Activated CD8-positive, alpha-beta memory T cell treated with anti-CD3 and anti-CD28 coated beads for 1 hour (primary cell): Measurements from ENCODE around the gene SLC24A3.

Experiments
- DNase-seq, 2 donors: peaks; one replicate each; pipeline ENCODE4 v3.0.0-alpha.2; 2020; ENCODE audit warnings: low read depth in 1 of 2; ENCODE audit errors: extremely low read depth in 1 of 2

Gene SLC24A3

DNA sequence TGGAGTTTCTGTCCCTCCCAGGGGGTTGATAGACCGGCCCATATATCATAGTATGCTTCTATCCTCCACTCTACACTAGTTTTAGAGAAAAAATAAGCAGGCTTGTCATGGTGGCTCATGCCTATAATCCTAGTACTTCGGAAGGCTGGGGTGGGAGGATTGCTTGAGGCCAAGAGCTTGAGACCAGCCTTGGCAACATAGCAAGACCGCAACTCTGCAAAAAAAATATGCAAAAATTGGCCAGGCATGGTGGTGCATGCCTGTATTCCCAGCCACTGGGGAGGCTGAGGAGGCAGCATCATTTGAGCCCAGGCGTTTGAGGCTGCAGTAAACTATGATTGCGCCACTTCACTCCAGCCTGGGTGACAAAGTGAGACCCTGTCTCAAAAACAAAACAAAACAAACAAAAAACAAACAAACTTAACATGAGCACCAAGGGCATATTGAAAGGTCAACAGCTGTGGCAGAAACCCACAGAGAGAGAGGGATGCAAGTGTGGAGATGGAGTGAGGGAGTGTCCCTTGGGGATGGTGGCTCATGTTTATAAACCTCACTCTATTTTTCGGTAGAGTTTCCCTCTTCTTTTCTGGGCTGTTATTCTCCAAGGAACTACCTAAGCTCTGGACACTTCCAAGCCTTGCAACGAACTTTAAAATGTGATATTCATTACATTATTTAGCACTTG, 24.1 kb downstream of the SLC24A3 start:
- no peak for DNase-seq

DNA sequence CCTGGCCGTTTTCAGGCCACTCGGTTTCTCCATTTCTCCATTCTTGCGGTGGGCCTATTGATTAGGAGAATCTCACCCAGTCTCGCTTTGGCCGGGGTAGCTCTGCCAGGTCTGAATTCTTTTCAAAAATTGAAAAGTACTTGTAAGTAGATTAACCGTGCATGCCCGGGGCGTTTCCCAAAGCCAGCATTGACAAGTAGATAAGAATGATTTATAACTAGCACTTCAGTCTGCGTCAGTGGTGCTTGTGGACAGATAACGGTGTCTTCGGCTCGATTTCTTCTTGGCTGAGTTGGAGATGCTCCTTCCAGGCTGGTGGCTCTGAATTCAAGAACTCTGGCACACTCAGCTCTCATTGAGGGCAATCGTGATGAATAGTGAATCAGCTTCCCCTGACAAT, 29.0 kb downstream of the SLC24A3 start:
- no peak for DNase-seq

DNA sequence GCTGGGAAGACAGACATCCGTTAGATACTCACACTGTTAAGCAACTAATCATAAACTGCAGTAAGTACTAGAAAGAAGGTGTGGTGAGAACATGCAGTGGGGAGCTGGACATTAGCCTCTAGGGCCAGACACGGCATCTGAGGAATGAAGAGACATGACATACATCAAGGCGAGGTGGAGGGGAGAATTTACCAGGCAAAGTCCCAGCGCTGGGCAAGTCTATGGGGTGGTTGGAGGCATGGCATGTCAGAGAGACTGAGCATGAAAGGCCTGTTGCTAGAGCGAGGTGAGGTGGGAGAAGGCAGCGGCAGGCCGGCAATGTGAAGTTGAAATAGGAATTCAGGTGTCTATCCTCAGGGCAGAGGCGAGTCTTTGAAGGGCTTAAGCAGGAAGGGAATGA, 31.8 kb downstream of the SLC24A3 start:
- no peak for DNase-seq

DNA sequence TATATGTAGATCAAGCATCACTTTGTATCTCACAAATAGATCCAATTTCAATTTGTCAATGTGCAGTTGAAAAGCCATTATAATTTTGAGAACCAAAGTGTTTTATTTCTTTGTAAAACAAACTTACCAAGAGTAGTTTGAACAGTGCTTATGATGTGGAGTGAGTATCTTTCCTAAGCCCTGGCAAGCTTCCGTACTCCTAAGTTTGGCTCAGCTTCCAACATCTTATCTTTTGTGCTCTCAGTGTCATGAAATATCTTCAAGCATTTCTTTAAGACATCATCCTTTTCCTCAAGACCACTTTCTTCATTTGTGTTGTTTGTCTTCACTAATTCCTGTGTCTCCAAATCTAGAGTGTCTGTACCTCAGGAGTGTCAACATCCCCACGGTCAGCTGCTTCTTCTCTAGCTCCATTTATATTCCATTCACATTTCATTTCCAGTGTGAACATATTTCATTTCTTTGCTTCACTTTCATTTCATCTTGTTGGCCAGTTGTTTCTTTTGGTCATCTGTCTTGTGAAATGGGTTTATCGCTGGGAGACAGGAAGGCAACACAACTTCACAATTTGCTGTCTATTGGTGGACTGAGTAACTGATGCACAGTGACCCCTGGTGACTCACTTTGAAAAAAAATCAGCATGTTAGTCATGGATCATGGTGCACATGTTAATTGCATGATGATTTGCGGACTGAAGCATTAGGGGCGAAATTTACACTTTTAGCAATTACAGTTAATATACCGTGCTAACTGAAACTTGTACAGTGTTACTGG, 36.9 kb downstream of the SLC24A3 start:
- no peak for DNase-seq

DNA sequence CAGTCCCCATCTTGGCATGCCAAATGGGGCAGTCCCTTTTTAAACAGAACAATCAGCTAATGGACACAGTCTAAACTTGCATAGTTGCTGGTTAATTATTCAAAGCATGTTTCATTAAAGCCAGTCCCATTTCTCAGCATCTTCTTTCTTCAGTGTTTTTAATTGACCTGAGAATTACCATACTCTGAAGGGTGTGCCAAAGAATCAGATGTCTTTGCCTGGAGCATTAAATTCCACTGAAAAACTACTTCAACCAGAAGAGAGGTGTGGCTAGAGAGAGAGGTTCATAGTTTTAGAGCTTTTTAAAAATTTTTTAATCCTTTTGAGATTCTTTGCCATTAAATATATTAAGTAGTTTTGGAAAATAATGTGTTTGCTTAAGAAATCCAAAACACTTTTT, 37.9 kb downstream of the SLC24A3 start:
- no peak for DNase-seq

DNA sequence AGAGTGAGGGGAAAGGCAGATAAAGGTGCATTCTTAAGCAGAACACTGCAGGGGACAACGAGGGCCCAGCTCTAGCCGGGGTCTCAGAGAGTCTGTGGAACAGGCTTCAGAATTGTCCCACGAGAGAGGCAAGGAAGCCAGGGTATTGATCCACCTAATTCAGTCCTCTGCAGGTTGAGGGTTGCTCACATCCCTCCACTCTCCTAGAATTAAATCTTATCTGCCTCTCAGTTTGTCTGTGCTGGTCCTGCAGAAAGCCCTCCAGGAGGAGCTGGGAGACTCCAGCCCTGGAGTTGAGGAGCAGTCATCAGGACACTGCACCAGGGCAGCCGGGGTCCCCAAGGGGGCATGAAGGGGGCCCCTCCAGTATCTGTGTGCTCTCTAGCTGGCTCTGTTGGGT, 39.1 kb downstream of the SLC24A3 start:
- no peak for DNase-seq

DNA sequence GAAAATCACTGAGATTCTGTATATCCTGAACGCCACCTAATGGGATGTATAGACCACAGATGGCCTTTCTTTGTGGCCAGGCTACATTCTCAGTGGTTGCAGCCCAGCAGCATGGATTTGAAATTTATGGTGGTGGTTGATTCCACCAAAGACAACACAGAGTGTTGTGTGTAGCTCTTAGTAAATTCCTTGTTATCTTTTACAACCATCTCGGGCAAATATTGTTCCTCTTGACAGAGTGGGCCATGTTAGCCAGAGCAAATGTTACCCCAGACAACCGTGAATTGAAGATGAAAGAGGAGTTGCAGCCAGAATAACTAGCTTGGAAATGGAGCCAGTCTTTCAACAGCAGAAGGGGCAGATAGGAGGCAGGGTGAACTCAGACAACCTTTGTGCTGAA, 39.5 kb downstream of the SLC24A3 start:
- DNase-seq, result no peak

DNA sequence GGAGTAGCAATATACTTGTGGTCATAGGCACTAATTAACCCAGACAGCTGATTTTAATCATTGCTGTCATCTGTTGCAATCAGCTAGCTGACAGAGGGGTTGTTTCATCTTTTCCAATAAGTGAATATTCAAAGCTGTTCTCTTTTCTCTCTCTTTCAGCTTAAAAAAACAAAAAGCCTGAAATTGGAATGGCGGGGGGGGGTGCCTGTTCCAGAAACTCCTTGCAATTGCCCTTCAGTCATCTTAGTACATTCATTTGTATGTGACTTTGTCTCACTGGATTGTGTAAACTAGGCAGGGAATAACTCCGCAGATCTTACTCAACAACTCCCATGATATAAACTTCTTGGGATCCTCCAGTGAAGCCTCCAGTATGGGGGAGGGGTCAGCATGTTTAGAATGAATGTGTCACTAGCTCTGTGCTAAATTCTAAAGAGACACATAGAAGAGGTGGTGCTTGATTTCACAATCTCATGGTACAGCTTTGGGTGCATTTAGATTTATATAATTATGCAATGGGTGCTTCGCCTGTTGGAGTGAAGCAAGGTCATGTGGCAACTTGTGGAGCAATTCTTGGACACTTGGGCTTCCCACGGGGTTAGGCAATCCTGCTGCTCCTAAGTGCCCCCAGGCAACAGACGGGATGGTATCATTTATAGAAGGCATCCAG, 40.1 kb downstream of the SLC24A3 start:
- DNase-seq, result no peak

DNA sequence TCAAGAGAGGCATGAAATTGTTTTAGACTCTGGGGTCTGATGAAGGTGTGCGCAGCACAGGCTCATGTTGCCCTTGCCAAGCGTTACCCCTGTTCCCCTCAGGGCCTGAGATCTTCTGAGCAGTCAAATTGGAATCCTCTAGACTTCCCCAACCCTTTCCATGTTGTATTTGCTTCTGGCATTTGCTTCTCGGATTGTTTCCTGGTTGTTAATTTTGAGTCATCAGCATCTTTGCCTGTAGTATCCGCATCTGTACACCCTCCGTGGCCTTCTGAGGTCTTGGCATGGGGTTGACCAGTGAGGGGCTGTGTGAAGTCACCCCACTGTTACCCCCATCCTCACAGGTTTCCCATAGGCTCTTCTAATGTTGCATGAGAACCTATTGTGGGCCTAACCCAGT, 40.9 kb downstream of the SLC24A3 start:
- DNase-seq, result no peak

DNA sequence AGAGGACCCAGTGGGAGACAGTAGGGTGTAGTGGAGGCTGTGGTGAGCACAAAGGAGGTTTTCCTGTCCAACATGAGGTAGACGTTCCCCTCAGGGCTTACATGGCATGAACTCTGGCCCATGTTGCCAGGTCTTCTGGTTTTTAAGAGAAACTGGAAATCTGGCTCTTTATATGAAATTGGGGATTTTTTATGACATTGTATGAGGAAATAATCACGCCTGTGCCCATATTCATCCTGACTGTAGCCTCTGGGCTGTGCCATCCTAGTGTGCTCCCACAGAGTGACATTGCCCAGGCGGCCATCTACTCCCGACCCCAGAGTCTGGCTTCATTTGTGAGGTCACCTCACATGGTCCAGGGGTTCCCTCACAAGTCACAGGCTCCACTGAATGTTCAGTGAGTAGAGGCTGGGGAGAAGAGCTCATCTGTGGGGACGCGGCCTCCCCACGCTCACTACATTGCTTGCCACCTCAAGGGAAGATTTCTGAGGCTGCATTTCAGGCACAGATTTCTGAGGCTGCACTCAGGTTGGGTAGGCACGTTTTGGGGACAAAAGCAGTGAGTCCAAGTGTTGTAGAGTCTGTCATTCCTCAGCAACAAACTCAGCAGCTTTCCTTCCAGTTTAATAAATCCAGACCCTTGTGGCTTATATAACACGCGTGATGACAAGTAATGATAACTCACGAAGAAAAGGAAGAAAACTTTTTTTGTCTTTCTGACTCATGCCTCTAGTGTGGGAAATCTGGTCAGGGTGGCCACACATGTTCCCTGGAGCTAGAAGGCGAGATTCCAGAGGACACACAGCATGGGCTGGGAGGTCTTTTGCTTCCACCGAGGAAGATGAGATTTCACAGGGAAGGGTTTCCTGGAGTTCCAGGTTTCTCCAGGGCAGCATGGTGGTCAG, 41.7 kb downstream of the SLC24A3 start:
- no peak for DNase-seq

DNA sequence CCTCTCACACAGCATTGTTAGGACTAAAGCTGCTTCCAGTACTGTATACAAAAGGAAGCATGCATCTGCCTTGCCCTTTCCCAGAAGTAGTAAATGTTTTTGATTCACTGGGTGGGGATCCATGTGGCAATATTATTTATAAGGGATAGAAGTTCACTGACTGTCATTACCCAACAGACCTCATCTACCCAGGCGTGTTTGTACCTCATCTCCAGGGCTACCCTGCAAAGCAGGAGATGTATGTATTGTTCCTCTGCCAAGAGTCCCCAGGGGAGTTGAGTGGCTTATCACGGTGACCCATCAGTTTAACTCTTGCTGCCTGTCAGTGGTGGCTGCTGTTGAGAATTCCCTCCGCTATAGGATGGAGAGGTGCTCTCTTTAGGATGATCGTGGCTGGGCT, 42.5 kb downstream of the SLC24A3 start:
- no peak for DNase-seq

DNA sequence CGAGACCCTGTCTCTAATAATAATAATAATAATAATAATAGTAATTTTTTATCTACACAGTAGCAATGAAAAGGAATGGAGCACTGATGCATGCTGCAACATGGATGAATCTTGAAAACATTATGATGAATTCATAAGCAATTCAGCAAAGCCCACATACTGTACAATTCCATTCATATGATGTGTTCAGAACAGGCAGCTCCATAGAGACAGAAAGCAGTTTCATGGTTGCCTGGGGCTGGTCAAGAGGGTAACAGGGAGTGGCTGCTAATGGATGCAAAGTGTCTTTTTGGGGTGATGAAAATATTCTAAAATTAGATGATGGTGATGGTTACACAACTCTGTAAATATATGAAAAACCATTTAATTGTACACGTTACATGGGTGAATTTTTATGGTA, 43.6 kb downstream of the SLC24A3 start:
- no peak for DNase-seq

DNA sequence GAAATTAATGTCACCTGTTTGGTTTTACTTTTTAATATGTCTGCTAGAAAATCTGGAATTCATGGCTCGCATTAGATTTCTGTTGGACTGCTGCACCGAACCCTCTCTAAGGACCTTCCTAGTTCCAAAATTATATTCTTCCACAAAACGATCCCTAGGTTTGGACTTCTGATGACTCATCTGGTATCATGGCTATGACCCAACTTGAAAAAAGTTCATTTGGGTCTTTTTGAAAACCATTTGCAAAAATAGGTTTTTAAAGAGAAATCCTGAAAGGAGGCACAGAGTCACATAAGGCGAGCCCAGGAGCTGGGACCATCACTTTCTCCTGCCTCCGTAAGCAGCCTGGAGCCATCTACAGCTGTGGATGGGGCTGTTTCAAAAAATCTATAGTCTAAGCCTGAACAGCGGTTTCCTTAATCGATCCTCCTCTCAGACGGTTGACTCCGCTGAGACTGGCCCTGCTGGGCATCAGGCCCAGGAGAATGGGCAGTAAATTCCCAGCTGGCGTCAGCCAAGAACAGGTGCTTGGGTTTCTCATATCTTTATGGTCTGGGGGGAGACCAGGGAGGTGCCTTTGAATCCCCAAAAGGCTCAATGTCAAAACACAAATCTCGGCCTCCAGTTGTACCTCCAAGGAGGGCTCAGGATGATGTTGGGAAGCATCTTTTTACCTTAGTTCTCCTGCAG, 44.6 kb downstream of the SLC24A3 start:
- no peak for DNase-seq

DNA sequence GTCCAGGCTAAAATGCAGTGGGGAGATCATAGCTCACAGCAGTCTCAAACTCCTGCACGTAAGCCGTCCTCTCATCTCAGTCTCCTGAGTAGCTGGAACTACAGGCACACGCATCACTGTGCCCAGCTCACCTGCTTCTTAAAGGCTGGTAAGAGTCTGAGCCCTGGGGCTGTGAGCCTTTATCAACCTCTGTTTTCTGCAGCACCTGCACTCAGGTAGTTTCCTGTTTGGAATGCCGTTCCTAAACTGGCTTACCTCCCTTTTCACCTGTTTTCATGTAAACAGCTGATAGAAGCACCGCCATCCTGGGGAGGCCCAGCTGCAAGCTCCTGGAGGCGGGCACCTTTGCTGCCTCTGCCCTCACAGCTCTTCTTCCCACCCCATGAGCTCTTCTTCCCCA, 45.4 kb downstream of the SLC24A3 start:
- DNase-seq, result no peak

DNA sequence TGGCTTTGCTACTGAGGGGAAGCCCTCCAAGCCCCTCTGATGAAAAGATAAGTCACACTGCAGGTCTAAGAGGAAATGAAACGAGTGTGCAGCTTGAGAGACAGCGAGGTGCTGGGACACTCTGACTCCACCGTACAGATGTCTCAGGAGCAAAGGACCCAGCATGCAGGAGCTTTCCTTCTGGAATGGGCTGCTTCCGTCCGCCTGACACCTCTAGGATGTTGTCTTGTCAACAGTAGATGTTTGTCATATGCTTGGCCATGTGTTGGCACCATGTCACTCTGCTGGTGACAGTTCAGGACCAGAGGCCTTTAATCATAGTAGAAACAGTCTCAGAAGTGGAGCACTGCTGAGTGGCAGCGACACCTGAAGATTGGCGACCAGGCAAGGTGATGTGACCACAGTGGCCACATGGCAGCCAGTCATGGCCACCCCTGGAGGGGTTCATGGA, 46.7 kb downstream of the SLC24A3 start:
- no peak for DNase-seq

DNA sequence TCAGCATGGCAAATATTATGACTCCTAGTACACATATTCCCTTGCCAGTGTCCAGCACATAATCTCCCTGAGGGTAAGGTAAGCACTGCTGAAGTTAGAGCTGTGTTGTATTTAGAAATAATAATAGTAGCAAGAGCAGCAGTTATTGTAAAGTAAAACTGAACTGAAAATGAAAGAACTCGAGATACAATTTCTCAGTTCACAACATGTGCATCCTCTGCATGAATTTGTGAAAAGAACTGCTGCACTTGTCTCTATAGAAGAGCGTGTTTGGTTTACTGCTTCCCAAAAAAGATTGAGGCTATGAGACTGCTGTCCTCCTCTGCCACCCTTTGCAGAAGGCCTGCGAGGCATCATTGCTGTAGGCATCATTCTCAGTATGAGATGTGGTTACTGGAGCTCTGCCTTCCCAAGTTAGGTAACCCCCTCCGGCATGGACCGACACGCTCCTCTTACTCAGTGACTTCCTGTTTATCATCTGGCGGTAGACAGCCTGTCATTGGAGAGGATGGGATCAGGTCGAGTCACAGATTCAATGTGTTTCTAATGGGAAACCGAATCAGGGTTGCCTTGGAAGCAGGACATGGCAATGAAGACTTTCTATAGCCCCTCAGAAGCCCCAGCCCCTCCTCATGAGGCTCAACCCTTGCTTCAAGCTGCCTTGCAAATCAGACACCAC, 48.1 kb downstream of the SLC24A3 start:
- no peak for DNase-seq

DNA sequence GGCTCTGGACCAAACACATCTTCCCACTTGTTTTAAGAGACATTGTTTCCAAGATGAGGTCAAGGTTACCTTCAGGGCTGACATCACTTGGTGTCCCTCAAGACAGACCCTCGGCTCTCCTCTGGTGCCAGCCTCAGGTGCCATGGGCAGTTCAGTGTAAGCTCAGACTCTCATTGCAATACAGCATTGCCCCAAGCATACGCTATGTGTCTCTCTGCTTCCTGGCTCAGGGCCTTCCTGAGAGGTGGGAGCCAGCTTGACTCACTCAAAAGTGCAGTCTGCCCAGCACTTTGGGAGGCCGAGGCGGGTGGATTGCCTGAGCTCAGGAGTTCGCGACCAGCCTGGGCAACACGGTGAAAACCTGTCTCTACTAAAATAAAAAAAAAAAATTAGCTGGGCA, 51.7 kb downstream of the SLC24A3 start:
- no peak for DNase-seq

DNA sequence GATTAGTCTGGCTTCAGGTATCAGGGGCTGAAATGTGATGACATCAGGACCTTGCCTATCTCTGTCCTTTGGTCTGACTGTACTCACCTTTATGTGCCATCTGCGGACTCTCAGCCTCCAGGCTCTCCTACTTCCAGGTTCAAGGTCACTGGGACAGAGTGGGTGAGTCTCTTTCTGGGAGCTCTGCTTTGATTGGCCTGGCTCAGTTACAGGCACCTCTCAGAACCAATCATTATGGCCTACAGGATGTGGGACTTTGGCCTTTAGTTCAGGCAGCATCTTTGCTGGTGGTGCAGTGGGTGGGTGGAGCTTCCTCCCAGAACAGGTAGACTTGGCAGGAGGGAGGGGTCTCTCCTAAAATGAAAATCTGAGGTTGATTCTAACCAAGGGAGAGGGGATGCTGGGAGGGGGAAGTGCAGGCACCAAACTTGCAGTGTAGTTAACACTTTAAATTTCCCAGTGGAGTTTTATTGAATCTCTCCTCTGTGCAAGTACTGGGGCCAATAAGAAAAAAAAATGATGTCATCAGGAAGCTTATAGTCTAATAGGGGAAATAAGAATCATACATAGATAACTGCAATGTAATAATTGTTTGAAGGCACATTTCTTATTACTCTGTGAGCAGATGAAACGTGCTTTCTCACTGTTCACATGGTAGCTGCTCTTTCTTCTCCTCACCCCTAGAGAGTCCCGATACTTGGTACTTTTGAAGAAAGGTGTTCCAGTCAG, 53.4 kb downstream of the SLC24A3 start:
- DNase-seq, result no peak

DNA sequence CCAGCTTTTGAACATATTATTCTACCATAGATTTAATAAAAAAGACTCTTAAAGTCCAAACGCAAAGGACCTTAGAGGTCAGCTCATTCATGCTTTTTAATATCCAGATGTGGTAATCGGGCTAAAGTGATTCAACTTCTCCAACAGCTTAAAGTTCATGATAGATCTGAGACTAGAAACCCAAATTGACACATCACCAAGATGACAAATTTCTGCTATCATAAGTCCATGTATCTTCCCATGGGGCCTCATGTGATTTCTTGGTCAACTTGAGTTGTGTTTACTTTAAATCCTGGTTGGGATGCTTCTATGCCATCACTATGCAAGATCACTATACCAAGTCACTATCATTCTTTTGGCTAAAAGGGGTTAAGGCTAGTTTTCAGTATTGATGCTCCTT, 56.0 kb downstream of the SLC24A3 start:
- DNase-seq, result no peak
